ENCODE measurements around the gene CHAT.

The CHAT gene

DNA sequence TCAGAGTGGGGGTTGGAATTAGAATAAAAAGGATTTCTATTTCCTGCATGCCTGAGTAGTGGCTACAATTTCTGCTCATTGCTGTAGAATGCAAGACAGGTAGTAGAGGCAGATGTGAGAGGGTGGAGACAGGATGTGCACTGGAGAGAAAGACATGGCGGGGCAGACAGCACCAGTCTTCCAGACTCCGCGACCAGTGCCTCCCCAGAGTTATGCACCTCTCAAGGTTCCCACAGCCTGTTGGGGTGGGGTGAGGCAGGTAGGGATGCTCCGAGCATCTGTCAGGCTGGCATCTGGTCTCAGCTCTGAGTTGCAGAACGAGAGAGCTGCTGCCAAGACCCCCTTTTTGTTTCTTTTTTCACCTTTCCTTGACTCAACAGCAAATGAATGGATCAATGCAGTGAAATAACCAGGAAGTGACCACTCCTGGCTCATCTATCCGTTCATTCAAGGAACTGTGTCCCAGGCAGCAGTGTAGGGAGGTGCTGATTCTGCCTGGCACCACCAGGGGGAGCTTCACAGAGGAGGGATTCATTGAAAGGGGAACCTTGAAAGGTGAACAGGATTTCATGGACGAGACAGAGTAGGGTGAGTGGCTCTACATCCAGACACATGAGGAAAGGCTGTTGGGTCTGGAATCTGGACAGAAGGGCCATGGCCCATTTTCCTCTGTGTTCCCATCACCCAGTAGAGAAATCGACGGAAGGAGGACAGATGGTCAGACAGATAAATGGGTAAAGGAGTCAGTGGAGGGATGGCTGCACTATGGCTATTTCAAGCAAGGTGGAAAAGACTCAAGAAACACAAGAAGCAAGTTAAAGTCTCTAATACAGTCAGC is 20.9 kb upstream of the CHAT start:
- TF ChIP-seq, protein P1, sequence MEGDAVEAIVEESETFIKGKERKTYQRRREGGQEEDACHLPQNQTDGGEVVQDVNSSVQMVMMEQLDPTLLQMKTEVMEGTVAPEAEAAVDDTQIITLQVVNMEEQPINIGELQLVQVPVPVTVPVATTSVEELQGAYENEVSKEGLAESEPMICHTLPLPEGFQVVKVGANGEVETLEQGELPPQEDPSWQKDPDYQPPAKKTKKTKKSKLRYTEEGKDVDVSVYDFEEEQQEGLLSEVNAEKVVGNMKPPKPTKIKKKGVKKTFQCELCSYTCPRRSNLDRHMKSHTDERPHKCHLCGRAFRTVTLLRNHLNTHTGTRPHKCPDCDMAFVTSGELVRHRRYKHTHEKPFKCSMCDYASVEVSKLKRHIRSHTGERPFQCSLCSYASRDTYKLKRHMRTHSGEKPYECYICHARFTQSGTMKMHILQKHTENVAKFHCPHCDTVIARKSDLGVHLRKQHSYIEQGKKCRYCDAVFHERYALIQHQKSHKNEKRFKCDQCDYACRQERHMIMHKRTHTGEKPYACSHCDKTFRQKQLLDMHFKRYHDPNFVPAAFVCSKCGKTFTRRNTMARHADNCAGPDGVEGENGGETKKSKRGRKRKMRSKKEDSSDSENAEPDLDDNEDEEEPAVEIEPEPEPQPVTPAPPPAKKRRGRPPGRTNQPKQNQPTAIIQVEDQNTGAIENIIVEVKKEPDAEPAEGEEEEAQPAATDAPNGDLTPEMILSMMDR (IDR thresholded peaks at IDR 0.05; ENCODE audit: control insufficient read depth, extremely low read depth, insufficient read depth) = peak; percentile 98
- no peak overlapping the region for H3K4me3 ChIP-seq (ENCODE audit: low read depth, low read length)
- peak; percentile 10 for DNase-seq (ENCODE audit: low read depth)

DNA sequence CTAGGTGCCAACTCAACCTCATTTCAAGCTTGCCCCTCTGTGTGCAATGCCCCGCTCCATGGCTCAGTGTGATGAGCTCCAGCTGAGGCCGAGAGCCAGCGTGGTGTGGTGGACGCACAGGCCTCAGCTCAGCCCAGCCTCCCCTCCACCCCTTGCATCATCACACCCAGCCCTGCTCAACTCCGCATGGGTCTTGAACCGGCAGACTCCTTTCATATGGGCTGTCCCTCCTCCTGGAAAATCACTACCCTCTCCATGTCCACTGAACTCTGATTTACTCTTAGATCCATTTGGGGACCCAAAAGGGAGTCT is 20.3 kb upstream of the CHAT start:
- TF ChIP-seq, protein P1 (IDR thresholded peaks at IDR 0.05; ENCODE audit: control insufficient read depth, extremely low read depth, insufficient read depth) = no peak
- no peak overlapping the region for H3K4me3 ChIP-seq (ENCODE audit: low read depth, low read length)
- no peak for DNase-seq (ENCODE audit: low read depth)

DNA sequence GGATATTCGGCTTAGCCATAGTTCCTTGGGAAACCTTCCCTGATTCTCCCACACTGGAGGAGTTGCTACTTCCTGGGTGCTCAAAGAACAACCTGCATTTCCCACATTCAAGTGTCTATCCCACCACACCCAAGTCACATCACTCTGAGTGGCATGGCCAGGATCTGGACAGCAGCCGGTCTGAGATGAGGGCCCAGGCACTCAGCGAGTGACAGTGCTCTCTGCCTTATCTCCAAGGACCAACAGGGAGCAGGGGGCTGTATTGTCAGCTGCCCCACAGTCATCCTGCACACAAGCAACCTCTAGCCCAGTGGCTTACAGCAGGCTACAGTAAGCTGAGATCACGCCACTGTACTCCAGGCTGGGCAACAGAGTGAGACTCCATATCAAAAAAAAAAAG is 19.8 kb upstream of the CHAT start:
- TF ChIP-seq, protein P1 (IDR thresholded peaks at IDR 0.05; ENCODE audit: control insufficient read depth, extremely low read depth, insufficient read depth) = no peak
- no peak overlapping the region for H3K4me3 ChIP-seq (ENCODE audit: low read depth, low read length)
- no peak for DNase-seq (ENCODE audit: low read depth)

DNA sequence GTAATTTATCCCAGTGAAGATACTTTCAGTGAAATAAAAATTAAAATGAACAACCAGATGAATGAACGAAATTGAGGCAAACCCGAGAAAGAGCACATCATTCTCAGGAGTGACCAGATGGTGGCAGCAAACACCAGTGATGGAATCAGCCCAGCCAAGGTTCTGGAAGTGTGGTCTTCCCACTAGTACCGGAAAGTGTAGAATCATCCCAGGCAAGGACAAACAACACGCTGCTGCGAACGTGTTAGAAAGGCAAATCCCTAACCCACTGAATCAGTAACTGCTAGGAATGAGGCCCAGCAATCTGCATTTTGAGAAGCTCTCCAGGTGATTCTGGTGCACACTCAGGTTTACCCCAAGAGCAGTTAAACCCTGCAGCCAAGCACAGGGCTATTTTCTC is 19.2 kb upstream of the CHAT start:
- no peak overlapping the region for H3K4me3 ChIP-seq (ENCODE audit: low read depth, low read length)
- DNase-seq (ENCODE audit: low read depth) = peak; percentile 28
- TF ChIP-seq, protein P1 (IDR thresholded peaks at IDR 0.05; ENCODE audit: control insufficient read depth, extremely low read depth, insufficient read depth) = peak; percentile 93

DNA sequence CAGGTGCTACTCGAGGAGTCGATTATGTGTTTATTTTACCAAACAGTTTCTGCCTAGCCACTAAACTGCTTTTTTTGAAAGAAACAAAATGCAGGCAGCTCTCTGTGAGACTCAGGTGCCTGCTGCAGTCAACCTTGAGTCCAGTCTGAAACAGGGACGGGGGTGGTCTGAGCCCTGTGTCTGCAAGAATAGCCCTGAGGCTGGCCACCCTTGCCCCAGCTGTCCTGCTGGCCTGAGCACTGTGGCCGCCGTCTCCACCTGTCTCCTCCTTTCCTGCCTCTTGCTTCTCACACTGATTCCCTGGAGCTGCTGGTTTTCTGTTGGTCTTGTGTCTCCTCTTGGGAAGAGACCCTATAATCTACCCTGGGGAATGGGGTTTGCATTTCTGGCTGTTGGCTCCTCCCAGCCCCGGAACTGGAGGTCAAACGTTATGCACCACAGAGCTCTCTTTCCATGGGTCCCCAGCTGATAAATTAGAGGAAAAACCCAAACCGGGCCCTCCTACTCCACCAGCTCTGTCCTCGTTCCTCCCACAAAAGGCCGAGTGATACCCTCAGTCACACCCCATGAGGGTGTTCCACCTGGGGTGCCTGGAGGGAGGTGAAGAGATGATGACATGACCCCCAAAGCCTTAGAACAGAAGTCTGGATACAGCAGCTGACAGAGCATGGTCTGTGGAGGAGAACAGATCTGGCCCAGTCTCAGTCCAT is 18.7 kb upstream of the CHAT start:
- H3K4me3 ChIP-seq (ENCODE audit: low read depth, low read length) = no peak overlapping the region
- no peak for DNase-seq (ENCODE audit: low read depth)
- TF ChIP-seq, protein P1 (IDR thresholded peaks at IDR 0.05; ENCODE audit: control insufficient read depth, extremely low read depth, insufficient read depth) = no peak

DNA sequence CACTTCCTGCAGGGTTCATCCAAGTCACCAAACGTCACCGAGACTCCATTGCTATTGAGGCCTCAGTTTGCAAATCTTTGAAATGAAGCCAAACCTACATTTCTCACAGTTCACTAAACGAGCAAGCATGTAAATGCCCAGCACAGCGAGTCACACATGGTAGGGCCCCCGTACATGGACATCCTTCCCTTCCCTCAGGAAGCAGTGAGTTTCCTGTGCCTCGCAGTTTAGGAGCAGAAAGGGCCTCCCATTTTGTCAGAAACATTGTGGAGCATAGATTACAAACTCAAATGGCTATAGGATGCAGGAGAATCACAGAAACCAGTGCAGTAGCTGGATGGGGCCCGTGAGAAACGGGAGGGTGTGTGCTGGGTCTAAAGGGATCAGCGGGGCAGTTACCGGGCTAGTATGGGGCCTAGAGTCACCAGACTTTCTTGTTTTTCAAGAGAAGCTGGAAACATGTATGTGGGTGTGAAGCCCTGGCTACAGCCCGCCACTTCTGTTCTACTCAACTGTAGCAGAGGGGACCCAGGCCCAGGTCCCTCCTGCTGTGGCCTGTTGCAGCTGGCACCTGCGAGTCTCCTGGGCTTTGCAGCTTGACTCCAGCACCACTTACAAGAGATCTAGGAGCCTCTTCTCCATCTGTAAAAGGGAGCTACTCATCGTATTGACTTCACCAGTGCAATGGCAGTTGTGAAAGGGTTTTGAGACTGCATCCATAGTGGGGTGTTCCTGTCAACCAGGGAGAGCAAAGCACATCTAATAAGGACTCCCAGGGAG is 17.9 kb upstream of the CHAT start:
- DNase-seq (ENCODE audit: low read depth) = no peak
- no peak overlapping the region for H3K4me3 ChIP-seq (ENCODE audit: low read depth, low read length)
- TF ChIP-seq, protein P1 (IDR thresholded peaks at IDR 0.05; ENCODE audit: control insufficient read depth, extremely low read depth, insufficient read depth) = no peak

Measured in LNCaP clone FGC (cell line).